HG02884 (cell line): Measurements from ENCODE around the gene HYAL3.
A peak's percentile ranks its signal among the peaks of the same experiment; 100 is the strongest.

Experiments
- ATAC-seq: cut with Tn5 transposase; IDR thresholded peaks from one replicate; pipeline ENCODE4 v1.9.1; 2021; ENCODE audit warnings: mild to moderate bottlenecking, moderate library complexity; ENCODE audit not compliant: unreplicated experiment

HYAL3 gene

GRCh38 chr3:50298836-50299637 is at the start of gene HYAL3, which contains the start of gene NAA80:
Gene HYAL3 (minus strand): TSS chr3:50299405. CDS start chr3:50295602, 3,803 bp downstream.
Gene NAA80 (minus strand): TSS chr3:50299405. CDS start chr3:50297463, 1,942 bp downstream.
- peak; percentile 81 for ATAC-seq

DNA sequence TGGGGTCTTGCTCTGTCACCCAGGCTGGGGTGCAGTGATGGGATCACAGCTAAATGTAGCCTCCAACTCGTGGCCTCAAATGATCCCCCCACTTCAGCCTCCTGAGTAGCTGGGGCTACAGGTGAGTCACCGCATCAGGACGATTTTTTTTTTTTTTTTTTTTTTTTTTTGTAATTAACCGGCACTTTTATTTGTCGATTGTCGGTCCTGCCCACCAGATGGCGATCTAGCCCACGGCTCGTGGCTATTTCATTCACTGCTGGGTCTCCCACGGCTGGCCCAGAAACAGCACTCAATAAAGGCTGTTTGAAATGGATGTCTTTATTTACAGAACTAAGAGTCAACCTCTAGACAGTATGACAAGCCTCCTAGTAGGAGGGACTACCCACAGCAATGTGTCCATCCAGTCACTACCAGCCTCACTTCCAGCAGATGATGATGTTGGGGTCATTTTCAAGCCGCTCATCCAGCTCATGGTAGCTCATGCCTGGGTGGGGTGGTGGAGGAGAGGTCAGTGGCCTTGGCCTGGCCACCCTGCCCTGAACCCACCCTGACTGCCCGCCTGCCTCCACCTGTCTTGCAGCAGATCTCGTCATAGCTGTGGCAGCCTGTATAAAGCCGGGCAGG is 48.1 kb upstream of the HYAL3 start:
- ATAC-seq: no peak

DNA sequence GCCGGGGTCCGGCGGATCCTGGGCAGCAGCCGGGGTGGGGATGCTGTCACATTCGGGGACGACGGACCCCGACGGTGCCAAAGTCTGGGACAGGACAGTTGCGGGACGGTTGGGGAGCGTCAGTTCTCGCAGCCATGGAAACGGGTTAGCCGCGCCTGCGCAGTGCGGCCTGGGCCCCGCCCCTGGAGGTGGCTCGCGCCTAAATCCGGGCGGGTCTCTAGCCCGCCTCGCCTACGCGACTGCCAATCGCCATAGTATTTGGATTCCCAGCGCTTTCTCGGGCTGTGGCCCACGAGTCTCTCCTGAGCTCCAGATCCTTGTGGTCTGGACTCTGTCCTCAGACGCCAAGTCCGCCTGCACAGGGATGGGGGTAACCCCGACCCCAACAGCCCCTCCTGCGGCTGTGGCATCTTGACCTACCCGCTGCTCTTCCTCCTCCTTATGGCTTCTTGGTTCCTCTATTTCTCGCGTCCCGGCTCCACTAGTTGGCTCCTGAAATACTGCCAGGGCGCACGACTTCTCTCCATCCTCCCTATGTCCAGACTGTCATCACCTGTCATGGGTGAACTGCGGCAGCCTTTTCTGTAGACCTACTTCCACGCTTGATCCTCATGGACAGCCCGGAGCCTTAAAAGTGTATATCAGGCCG is 46.5 kb upstream of the HYAL3 start, which contains the start of gene ZMYND10:
Gene ZMYND10, minus strand, starts transcription at position 147 of the 649 bp plus-strand sequence. CDS start 153 bp downstream, outside the sequence.
- no peak for ATAC-seq

GRCh38 chr3:50345008-50345407 is 45.8 kb upstream of the HYAL3 start:
- ATAC-seq: no peak

- no peak for ATAC-seq
Observed at GRCh38 chr3:50342813-50343633, 43.8 kb upstream of the HYAL3 start.

DNA sequence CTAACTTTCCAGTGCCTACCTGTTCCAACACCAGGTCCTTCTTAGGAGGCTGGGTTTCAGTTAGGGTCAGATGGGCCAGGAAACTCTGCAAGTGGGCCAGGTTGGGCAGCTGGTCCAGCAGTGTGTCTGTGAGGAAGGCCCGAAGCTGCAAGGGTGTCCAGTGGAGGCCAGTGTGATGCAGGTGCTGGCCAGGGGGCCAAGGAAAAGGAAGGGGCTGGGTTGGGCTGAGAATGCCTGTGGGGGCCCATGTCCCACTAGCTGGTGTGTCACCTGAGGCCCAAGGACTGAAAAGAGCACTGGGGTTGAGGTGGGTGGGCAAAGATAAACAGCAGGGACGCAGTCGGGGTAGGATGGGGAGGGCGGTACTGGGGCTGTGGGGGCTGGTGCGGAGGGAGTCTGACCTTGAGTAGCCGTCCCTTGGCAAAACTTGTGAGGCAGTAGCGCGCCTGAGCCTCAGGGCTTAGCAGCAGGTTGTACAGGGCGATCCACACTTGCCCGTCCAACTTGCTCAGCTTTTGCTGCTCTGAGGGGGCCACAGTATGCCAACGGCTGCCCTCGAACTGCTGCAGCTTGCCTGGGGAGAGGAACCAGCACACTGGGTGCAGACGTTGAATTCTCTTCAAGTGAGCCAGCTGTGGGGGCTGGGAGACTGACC is 42.9 kb upstream of the HYAL3 start:
- no peak for ATAC-seq

DNA sequence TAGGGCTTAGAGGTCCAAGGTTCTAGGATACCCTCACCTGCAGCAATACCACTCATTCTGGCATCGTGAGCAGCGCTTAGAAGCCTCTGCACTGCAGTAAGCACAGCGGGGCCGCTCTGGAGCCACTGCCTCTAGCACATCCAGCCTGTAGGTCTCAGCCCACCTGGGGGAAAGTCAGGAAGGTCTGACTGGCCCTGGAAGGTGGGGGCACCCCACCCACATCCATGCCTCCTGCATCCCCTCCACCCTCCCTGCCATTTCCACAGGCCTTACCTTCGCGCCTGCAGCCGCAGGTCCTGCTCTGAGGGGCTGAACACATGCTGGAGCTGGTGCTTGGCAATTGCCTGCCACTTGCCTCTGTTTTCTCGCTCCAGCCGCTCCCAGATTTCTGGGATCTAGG is 42.3 kb upstream of the HYAL3 start:
- ATAC-seq: no peak

DNA sequence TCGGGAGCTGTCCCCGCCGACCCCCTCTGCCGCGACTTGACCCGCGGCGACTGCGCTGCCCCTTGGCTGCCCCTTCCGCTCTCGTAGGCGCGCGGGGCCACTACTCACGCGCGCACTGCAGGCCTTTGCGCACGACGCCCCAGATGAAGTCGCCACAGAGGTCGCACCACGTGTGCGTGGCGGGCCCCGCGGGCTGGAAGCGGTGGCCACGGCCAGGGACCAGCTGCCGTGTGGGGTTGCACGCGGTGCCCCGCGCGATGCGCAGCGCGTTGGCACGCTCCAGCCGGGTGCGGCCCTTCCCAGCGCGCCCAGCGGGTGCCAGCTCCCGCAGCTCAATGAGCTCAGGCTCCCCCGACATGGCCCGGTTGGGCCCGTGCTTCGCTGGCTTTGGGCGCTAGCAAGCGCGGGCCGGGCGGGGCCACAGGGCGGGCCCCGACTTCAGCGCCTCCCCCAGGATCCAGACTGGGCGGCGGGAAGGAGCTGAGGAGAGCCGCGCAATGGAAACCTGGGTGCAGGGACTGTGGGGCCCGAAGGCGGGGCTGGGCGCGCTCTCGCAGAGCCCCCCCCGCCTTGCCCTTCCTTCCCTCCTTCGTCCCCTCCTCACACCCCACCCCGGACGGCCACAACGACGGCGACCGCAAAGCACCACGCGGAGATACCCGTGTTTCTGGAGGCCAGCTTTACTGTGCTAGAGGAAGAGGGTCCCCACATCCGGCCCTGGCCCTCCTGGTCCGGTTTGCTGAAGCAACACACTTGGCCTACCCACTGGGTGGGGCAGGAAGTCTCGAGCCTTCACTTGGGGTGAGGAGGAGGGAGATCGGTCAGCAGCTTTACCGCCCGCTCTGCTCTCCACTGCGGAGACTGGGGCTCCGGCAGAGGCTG is 41.5 kb upstream of the HYAL3 start, which contains the start of gene RASSF1:
Gene RASSF1, minus strand, starts transcription at position 389 of the 882 bp plus-strand sequence. Its CDS starts 31 bp downstream, at position 358.
- ATAC-seq: no peak

- ATAC-seq: no peak
Observed at GRCh38 chr3:50340147-50340447, 40.9 kb upstream of the HYAL3 start.

DNA sequence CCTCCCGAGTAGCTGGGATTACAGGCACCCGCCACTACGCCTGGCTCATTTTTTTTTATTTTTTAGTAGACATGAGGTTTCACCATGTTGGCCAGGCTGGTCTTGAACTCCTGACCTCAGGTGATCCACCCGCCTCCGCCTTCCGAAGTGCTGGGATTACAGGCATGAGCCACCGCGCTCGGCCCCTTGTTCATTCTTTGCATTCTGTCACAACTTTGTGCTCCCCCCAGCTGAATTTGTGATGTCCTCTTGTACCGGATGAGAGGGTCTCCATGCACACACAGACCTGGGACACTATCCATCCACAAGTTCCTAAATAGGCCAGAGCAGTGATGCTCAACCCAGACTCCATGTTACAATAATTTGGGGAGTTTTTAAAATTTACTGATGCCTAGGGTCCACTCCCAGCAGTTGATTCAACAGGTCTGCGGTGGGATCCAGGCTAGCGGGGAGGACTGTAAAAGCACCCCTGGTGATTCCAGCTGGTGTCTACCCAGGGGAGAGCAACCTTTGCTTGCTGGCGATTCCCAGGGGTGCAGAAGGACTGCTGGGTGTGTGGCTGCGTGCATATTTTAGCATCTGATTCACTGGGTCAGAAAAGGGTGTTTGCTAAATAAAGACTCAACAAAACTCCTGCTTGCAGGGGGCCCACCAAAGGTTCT is 40.4 kb upstream of the HYAL3 start:
- ATAC-seq: no peak

DNA sequence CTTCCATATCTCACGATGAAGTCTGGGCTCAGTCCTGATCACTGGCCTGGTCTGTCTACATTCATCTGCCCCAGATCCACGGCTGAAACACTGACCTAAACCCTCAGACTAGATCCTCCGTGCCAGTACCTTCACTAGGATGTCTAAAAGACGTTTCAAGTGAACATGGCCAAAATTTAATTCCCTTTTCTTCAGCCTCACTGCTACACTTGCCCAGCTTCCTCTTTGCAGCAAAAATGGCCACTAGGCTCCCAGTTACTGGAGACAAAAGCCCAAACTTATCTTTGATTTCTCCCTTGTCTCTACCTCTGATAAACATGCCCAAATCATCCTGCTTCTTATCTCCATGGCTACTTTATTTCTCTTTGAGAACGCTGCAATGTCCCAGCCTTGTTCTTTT is 39.8 kb upstream of the HYAL3 start:
- no peak for ATAC-seq

DNA sequence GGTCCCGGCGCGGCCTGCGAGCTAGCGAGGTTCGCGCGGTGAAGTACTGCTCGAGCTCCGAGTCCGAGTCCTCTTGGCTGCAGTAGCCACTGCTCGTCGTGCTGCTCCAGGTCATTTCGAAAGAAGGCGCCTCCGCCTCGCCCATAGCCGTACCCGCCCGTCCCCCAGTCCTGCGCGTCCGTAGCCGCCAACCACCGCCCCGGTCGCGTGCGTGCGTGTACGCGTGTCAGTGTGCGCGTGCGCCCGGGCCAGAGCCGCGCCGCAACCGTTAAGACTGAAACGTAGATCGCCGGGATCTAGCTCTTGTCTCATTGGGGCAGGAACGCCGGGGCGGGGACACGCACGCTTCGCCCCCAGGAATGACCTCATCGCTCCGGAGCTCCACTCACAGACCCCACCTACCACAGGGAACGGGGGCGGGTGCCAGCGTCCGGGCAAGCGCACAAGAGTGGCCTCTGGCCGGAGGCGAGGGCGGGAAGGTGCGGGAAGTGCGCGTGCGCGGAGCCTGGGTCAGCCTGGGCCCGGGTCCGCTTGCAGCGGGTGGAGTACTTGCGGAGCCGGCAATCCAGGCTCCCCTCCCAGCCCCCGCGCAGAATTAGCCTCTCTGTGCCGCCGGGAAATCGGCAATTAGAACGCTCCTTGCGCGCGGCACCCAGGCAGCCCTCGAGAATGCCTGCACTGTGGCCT is 38.1 kb upstream of the HYAL3 start:
- peak; percentile 65 for ATAC-seq

DNA sequence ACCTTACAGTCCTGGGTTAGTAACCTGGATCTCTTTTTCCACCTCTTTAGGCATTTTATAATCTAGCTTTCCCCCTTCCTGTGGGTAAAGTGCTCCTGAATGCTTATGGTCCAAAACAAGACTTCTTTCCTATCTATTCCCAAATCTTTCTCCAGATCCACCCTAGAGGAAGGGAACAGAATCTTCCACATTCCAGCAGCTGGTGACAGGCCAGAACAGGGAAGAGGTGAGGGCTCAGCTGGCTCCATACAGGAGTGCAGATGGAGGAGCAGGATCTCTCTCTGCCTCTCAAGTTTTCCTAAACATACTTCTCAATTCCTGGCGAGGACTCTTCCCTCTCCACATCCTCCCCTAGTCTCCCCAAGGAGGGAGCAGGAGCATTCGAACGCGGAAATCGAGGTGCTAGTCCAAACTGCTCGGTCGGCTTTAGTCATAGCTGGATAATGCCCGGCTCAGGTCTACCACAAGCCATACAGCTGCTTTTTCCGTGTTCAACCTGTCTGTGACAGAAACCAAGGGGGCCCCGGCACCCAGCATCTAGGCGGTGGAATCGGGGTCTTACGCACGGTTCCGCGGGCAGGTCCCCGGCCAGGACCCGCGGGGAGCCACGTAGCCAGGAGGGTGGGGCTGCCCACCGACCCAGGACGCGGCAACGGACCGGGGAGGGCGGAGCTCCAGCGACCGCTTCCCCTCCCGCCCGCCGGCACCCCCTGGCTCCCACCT is 37.4 kb upstream of the HYAL3 start:
- ATAC-seq: peak; percentile 4

GRCh38 chr3:50334339-50335075 is 35.3 kb upstream of the HYAL3 start:
- ATAC-seq: no peak

- ATAC-seq: no peak
Observed at GRCh38 chr3:50333744-50334328, 34.6 kb upstream of the HYAL3 start.

- ATAC-seq: no peak
Observed at GRCh38 chr3:50331364-50331907, 32.2 kb upstream of the HYAL3 start.
